Ramos (cell line): ENCODE results near the gene RBM47.
"Not testable (repeated sequence)": the region's sequence is repeated elsewhere in the genome, so short reads cannot be mapped to it uniquely, and the experiment has no call there.

Experiments used
- in situ Hi-C: fragments of 300-500 bp; cut with MboI; formaldehyde crosslinking; loops from one replicate; pipeline ENCODE4 v1.14.3; 2022; ENCODE audit warnings: low sequenced_read_pairs; ENCODE audit not compliant: unreplicated experiment

RBM47 gene

GRCh38 chr4:40570348-40571077, 59.2 kb downstream of the RBM47 start:
- in situ Hi-C loops = no loop called here

- in situ Hi-C loops = no loop called here
Measured at GRCh38 chr4:40564815-40565483, 64.7 kb downstream of the RBM47 start.

- in situ Hi-C loops = no loop called here
Measured at GRCh38 chr4:40564004-40564403, 65.7 kb downstream of the RBM47 start.

GRCh38 chr4:40563401-40563800, 66.3 kb downstream of the RBM47 start:
- in situ Hi-C loops = no loop called here

GRCh38 chr4:40562681-40563080, 67.0 kb downstream of the RBM47 start:
- in situ Hi-C loops = no loop called here

- in situ Hi-C loops = no loop called here
Measured at GRCh38 chr4:40562208-40562607, 67.5 kb downstream of the RBM47 start.

GRCh38 chr4:40561543-40562177, 68.0 kb downstream of the RBM47 start:
- in situ Hi-C loops = not testable (repeated sequence)

GRCh38 chr4:40559585-40560465, 69.8 kb downstream of the RBM47 start:
- in situ Hi-C loops = no loop called here

GRCh38 chr4:40557736-40558135, 71.9 kb downstream of the RBM47 start:
- in situ Hi-C loops = no loop called here

- in situ Hi-C loops = no loop called here
Measured at GRCh38 chr4:40555176-40555900, 74.3 kb downstream of the RBM47 start.

- in situ Hi-C loops = not testable (repeated sequence)
Measured at GRCh38 chr4:40554641-40555040, 75.0 kb downstream of the RBM47 start.

GRCh38 chr4:40553995-40554394, 75.7 kb downstream of the RBM47 start:
- in situ Hi-C loops = no loop called here

- in situ Hi-C loops = no loop called here
Measured at GRCh38 chr4:40552536-40552935, 77.1 kb downstream of the RBM47 start.

- in situ Hi-C loops = not testable (repeated sequence)
Measured at GRCh38 chr4:40551568-40552136, 78.0 kb downstream of the RBM47 start.

GRCh38 chr4:40550948-40551462, 78.7 kb downstream of the RBM47 start:
- in situ Hi-C loops = no loop called here

GRCh38 chr4:40550196-40550595, 79.5 kb downstream of the RBM47 start:
- in situ Hi-C loops = no loop called here

- in situ Hi-C loops = no loop called here
Measured at GRCh38 chr4:40548256-40548655, 81.4 kb downstream of the RBM47 start.

- in situ Hi-C loops = no loop called here
Measured at GRCh38 chr4:40547789-40548132, 81.9 kb downstream of the RBM47 start.
